DOHH2 (cell line): ENCODE measurements around the gene GPR42.
"Not testable (repeated sequence)": the region's sequence is repeated elsewhere in the genome, so short reads cannot be mapped to it uniquely, and the experiment has no call there.

Experiments used
- H3F3A ChIP-seq: fragments of 200-600 bp; sonication (generic), shearing (Covaris generic); 2 replicates; pipeline ENCODE4 v1.6.0; 2016; ENCODE audit warnings: antibody characterized with exemption, mild to moderate bottlenecking; ENCODE audit not compliant: control insufficient read depth, insufficient read depth
- H3K27ac ChIP-seq: fragments of 200-600 bp; sonication (generic); 2 replicates; pipeline ENCODE4 v1.5.1; 2014; ENCODE audit warnings: low read depth, mild to moderate bottlenecking, low read length, moderate library complexity
- H3K27me3 ChIP-seq: fragments of 200-600 bp; sonication (generic); 2 replicates; pipeline ENCODE4 v1.6.1; 2014; ENCODE audit warnings: mild to moderate bottlenecking, low read length, mixed read lengths; ENCODE audit not compliant: control insufficient read depth
- H3K36me3 ChIP-seq: fragments of 200-600 bp; sonication (generic); 2 replicates; pipeline ENCODE4 v1.6.1; 2014; ENCODE audit warnings: mild to moderate bottlenecking, low read length, moderate library complexity, mixed read lengths; ENCODE audit not compliant: control insufficient read depth
- H3K4me1 ChIP-seq: fragments of 200-600 bp; sonication (generic); 2 replicates; pipeline ENCODE4 v1.6.1; 2014; ENCODE audit warnings: mild to moderate bottlenecking, low read length, mixed read lengths; ENCODE audit not compliant: control insufficient read depth
- H3K4me2 ChIP-seq: fragments of 200-600 bp; sonication (generic); 2 replicates; pipeline ENCODE4 v1.6.0; 2014; ENCODE audit warnings: mild to moderate bottlenecking, low read length, moderate library complexity
- H3K4me3 ChIP-seq: fragments of 200-600 bp; sonication (generic); 2 replicates; pipeline ENCODE4 v1.5.1; 2014; ENCODE audit warnings: mild to moderate bottlenecking, low read length, mixed read lengths
- H3K79me2 ChIP-seq: fragments of 200-600 bp; sonication (generic); 2 replicates; pipeline ENCODE4 v1.6.1; 2014; ENCODE audit warnings: mild to moderate bottlenecking, low read length, mixed read lengths; ENCODE audit not compliant: control insufficient read depth
- H3K9me2 ChIP-seq: fragments of 200-600 bp; sonication (generic); replicated peaks from 2 replicates; pipeline ENCODE4 v1.6.1; 2014; ENCODE audit warnings: mild to moderate bottlenecking, low read length, mixed read lengths; ENCODE audit not compliant: control insufficient read depth
- H3K9me3 ChIP-seq: fragments of 200-600 bp; sonication (generic); 2 replicates; pipeline ENCODE4 v1.6.1; 2014; ENCODE audit warnings: antibody characterized with exemption, low read length, mixed read lengths; ENCODE audit not compliant: control insufficient read depth, insufficient read depth
- H4K20me1 ChIP-seq: fragments of 200-600 bp; sonication (generic); 2 replicates; pipeline ENCODE4 v1.6.0; 2014; ENCODE audit warnings: low read depth, mild to moderate bottlenecking, antibody characterized with exemption, low read length, moderate library complexity; ENCODE audit not compliant: control insufficient read depth, insufficient read depth
- CTCF ChIP-seq: fragments of 200-600 bp; sonication (generic); IDR thresholded peaks from one replicate; pipeline ENCODE4 v1.5.1; 2014; ENCODE audit warnings: antibody characterized with exemption, mild to moderate bottlenecking, low read depth, low read length; ENCODE audit not compliant: poor library complexity, severe bottlenecking
- EZH2phosphoT487 ChIP-seq: fragments of 200-600 bp; sonication (generic); IDR thresholded peaks from 2 replicates; pipeline ENCODE4 v1.6.1; 2017; ENCODE audit warnings: borderline replicate concordance, mild to moderate bottlenecking, antibody characterized with exemption, low read length, moderate library complexity, mixed read lengths

GPR42 gene

GRCh38 chr19:35377656-35378055 lies 6.8 kb downstream of the GPR42 start:
- Histone ChIP-seq H3K27ac (no peak overlapping the region), H3K9me3 (no peaks in the 10 kb centered on the region), H3K4me1 (no peaks in the 10 kb centered on the region), H4K20me1 (no peaks in the 10 kb centered on the region), H3F3A (no peaks in the 10 kb centered on the region), H3K9me2 (no peaks in the 10 kb centered on the region), H3K79me2 (no peaks in the 10 kb centered on the region), H3K4me2 (no peak overlapping the region), H3K36me3 (no peaks in the 10 kb centered on the region), H3K4me3 (no peak overlapping the region), H3K27me3 (peaks cover 33% of the 10 kb centered on the region)
- TF ChIP-seq EZH2phosphoT487 (no peak), CTCF (no peak)

GRCh38 chr19:35378356-35378755 lies 7.5 kb downstream of the GPR42 start:
- TF ChIP-seq EZH2phosphoT487 (no peak), CTCF (no peak)
- Histone ChIP-seq H3K36me3 (no peaks in the 10 kb centered on the region), H3K27me3 (peaks cover 30% of the 10 kb centered on the region), H3K27ac (no peak overlapping the region), H4K20me1 (no peaks in the 10 kb centered on the region), H3K79me2 (no peaks in the 10 kb centered on the region), H3F3A (no peaks in the 10 kb centered on the region), H3K9me3 (no peaks in the 10 kb centered on the region), H3K9me2 (no peaks in the 10 kb centered on the region), H3K4me1 (no peaks in the 10 kb centered on the region), H3K4me3 (no peak overlapping the region), H3K4me2 (no peak overlapping the region)

- H3K4me1 ChIP-seq, H3K4me3 ChIP-seq, H3K4me2 ChIP-seq, H3K9me3 ChIP-seq, H3F3A ChIP-seq, H3K79me2 ChIP-seq, H3K27ac ChIP-seq, H3K9me2 ChIP-seq, H4K20me1 ChIP-seq, H3K36me3 ChIP-seq: not testable (repeated sequence)
- peaks cover 23% of the 10 kb centered on the region for H3K27me3 ChIP-seq
Measured at GRCh38 chr19:35379545-35379944, 8.7 kb downstream of the GPR42 start.

- Histone ChIP-seq H3K4me3 (no peak overlapping the region), H3K9me3 (peaks cover 7% of the 10 kb centered on the region; the same call in 1 of the 2 replicates), H3K27ac (no peak overlapping the region), H3K9me2 (no peaks in the 10 kb centered on the region), H3F3A (no peaks in the 10 kb centered on the region), H4K20me1 (no peaks in the 10 kb centered on the region), H3K36me3 (no peaks in the 10 kb centered on the region), H3K79me2 (no peaks in the 10 kb centered on the region), H3K27me3 (peaks cover 19% of the 10 kb centered on the region), H3K4me2 (no peak overlapping the region), H3K4me1 (no peaks in the 10 kb centered on the region)
- TF ChIP-seq EZH2phosphoT487 (no peak), CTCF (no peak)
Measured at GRCh38 chr19:35379992-35380391, 9.1 kb downstream of the GPR42 start.
